ENCODE data around the gene ITGAV.

- no peak for TF ChIP-seq CTCF (IDR thresholded peaks at IDR 0.05; ENCODE audit: low read depth, low read length)
- TF ChIP-seq EZH2phosphoT487 (IDR thresholded peaks at IDR 0.05; ENCODE audit: low read depth): no peak
Measured at GRCh38 chr2:186554429-186554828, 35.4 kb upstream of the ITGAV start.
